Keratinocyte (primary cell): ENCODE measurements around the gene GLIPR1L1.

Experiments used
- CTCF ChIP-seq, 3 experiments: IDR thresholded peaks in 1 of 3; conservative IDR thresholded peaks in 1 of 3; optimal IDR thresholded peaks in 1 of 3; 2 replicates in 2 of 3; 3 replicates in 1 of 3; pipeline versions ENCODE3 to v1.5.1; 2011; ENCODE audit warnings: low read length in 3 of 3, mild to moderate bottlenecking in 3 of 3, moderate library complexity in 2 of 3, control low read depth in 1 of 3, inconsistent platforms in 1 of 3; ENCODE audit not compliant: insufficient read depth in 2 of 3; ENCODE audit errors: extremely low read depth in 1 of 3
- EZH2 ChIP-seq: IDR thresholded peaks from one replicate; pipeline ENCODE4 v1.6.1; 2012; ENCODE audit warnings: inconsistent platforms, mild to moderate bottlenecking, low read length, moderate library complexity

GRCh38 chr12:75308279-75308678 lies 26.2 kb upstream of the GLIPR1L1 start:
- TF ChIP-seq CTCF (optimal IDR thresholded peaks at IDR 0.05 in 1 of 3, IDR thresholded peaks at IDR 0.05 in 1 of 3, conservative IDR thresholded peaks at IDR 0.05 in 1 of 3; ENCODE audit: extremely low read depth in 1 of 3, insufficient read depth in 2 of 3, low read length in 3 of 3) (no peak), EZH2 (no peak)
